Glutamatergic neuron (in vitro differentiated cells): ENCODE measurements around the gene C13orf46. TPM values are rescaled to one million over a fixed set of nuclear protein-coding genes. Genes with fewer than 3 reads are reported as not detected.

Source experiments
- DNase-seq: peaks from one replicate; pipeline ENCODE4 v3.0.0; 2022
- H3K27ac Mint-ChIP-seq: one replicate; pipeline ENCODE4 v1.8.0; 2020; ENCODE audit warnings: mild to moderate bottlenecking, mixed read lengths, inconsistent platforms; ENCODE audit not compliant: unreplicated experiment
- H3K27me3 Mint-ChIP-seq: one replicate; pipeline ENCODE4 v1.8.0; 2020; ENCODE audit warnings: mild to moderate bottlenecking, moderate library complexity, mixed read lengths, inconsistent platforms; ENCODE audit not compliant: unreplicated experiment
- H3K36me3 Mint-ChIP-seq: one replicate; pipeline ENCODE4 v1.8.0; 2020; ENCODE audit warnings: mild to moderate bottlenecking, mixed read lengths, inconsistent platforms; ENCODE audit not compliant: unreplicated experiment
- H3K4me1 Mint-ChIP-seq: one replicate; pipeline ENCODE4 v1.8.0; 2020; ENCODE audit warnings: mild to moderate bottlenecking, low read depth, mixed read lengths, inconsistent platforms; ENCODE audit not compliant: unreplicated experiment
- H3K4me3 Mint-ChIP-seq: one replicate; pipeline ENCODE4 v1.8.0; 2020; ENCODE audit warnings: mild to moderate bottlenecking, mixed read lengths, inconsistent platforms; ENCODE audit not compliant: unreplicated experiment
- H3K9me3 Mint-ChIP-seq: one replicate; pipeline ENCODE4 v1.8.0; 2020; ENCODE audit warnings: mild to moderate bottlenecking, moderate library complexity, mixed read lengths, inconsistent platforms; ENCODE audit not compliant: unreplicated experiment
- CTCF ChIP-seq: fragments of 200-600 bp; sonication (generic); IDR thresholded peaks from one replicate; pipeline ENCODE4 v1.5.0; 2021; ENCODE audit not compliant: partially characterized antibody, unreplicated experiment
- total RNA-seq: library from RNA; stranded (reverse); fragmentation: NEBNext Ultra II Directional; extraction: Animal tissue kit (Norgen Biotek cat#: 25700); gene quantifications from one replicate; pipeline ENCODE4 v1.2.1, GENCODE V29; 2021; ENCODE audit not compliant: unreplicated experiment

Gene C13orf46
- total RNA-seq, 1 donor from 2014 or later, result 0.71 TPM

- Mint-ChIP-seq H3K27ac (no peak overlapping the region), H3K36me3 (no peaks in the 10 kb centered on the region), H3K4me1 (no peaks in the 10 kb centered on the region)
These were observed 5.2 kb downstream of the C13orf46 start for GRCh38 chr13:113968463-113969310.

GRCh38 chr13:113967729-113968462 is 6.0 kb downstream of the C13orf46 start:
- H3K4me3 Mint-ChIP-seq, result no peak overlapping the region
- H3K9me3 Mint-ChIP-seq, result peaks cover 3% of the 10 kb centered on the region
- H3K36me3 Mint-ChIP-seq, result no peaks in the 10 kb centered on the region
- no peaks in the 10 kb centered on the region for H3K4me1 Mint-ChIP-seq
- no peak overlapping the region for H3K27ac Mint-ChIP-seq
- TF ChIP-seq CTCF, result no peak
- DNase-seq, result no peak
- H3K27me3 Mint-ChIP-seq, result peaks cover 4% of the 10 kb centered on the region

More at GRCh38 chr13:113968463-113969310, 5.2 kb downstream of the C13orf46 start:
- DNase-seq, result no peak
- peaks cover 4% of the 10 kb centered on the region for H3K27me3 Mint-ChIP-seq
- no peak overlapping the region for H3K4me3 Mint-ChIP-seq
- no peak for TF ChIP-seq CTCF
- peaks cover 3% of the 10 kb centered on the region for H3K9me3 Mint-ChIP-seq

- Mint-ChIP-seq H3K9me3 (peaks cover 3% of the 10 kb centered on the region), H3K4me1 (no peaks in the 10 kb centered on the region)
These were observed 6.6 kb downstream of the C13orf46 start for GRCh38 chr13:113967206-113967720.

GRCh38 chr13:113965968-113966884 is 7.7 kb downstream of the C13orf46 start:
- H3K4me3 Mint-ChIP-seq, result no peak overlapping the region

More at GRCh38 chr13:113967206-113967720, 6.6 kb downstream of the C13orf46 start:
- Mint-ChIP-seq H3K27me3 (peaks cover 4% of the 10 kb centered on the region), H3K36me3 (no peaks in the 10 kb centered on the region), H3K4me3 (no peak overlapping the region), H3K27ac (no peak overlapping the region)
- DNase-seq, result peak; percentile 6
- no peak for TF ChIP-seq CTCF

More at GRCh38 chr13:113965968-113966884, 7.7 kb downstream of the C13orf46 start:
- Mint-ChIP-seq H3K27ac (no peak overlapping the region), H3K36me3 (no peaks in the 10 kb centered on the region), H3K27me3 (peaks cover 2% of the 10 kb centered on the region), H3K4me1 (no peaks in the 10 kb centered on the region), H3K9me3 (peaks cover 3% of the 10 kb centered on the region)
- no peak for DNase-seq
- TF ChIP-seq CTCF, result no peak
